ENCODE data around the gene OSTN.
"Not testable (repeated sequence)": the region's sequence is repeated elsewhere in the genome, so short reads cannot be mapped to it uniquely, and the experiment has no call there.

OSTN gene

GRCh38 chr3:191268737-191269136 lies 69.7 kb downstream of the OSTN start:
- no peak for DNase-seq

- DNase-seq, result no peak
Observed at GRCh38 chr3:191269289-191270085, 70.4 kb downstream of the OSTN start.

- not testable (repeated sequence) for DNase-seq
Observed at GRCh38 chr3:191275244-191275643, 76.2 kb downstream of the OSTN start.

GRCh38 chr3:191275751-191276150 lies 76.7 kb downstream of the OSTN start:
- no peak for DNase-seq

- DNase-seq, result no peak
Observed at GRCh38 chr3:191280111-191280510, 81.1 kb downstream of the OSTN start.

- no peak for DNase-seq
Observed at GRCh38 chr3:191280882-191281281, 81.8 kb downstream of the OSTN start.

- DNase-seq, result no peak
Observed at GRCh38 chr3:191282251-191283185, 83.5 kb downstream of the OSTN start.

GRCh38 chr3:191283400-191283799 lies 84.4 kb downstream of the OSTN start:
- no peak for DNase-seq

GRCh38 chr3:191290311-191291025 lies 91.4 kb downstream of the OSTN start:
- no peak for DNase-seq

- no peak for DNase-seq
Observed at GRCh38 chr3:191292243-191293015, 93.4 kb downstream of the OSTN start.

- no peak for DNase-seq
Observed at GRCh38 chr3:191294291-191294690, 95.2 kb downstream of the OSTN start.

GRCh38 chr3:191296041-191296541 lies 97.0 kb downstream of the OSTN start:
- no peak for DNase-seq

- no peak for DNase-seq
Observed at GRCh38 chr3:191298846-191299245, 99.8 kb downstream of the OSTN start.

- DNase-seq, result no peak
Observed at GRCh38 chr3:191300422-191300821, 101.4 kb downstream of the OSTN start.

GRCh38 chr3:191301017-191301416 lies 102.0 kb downstream of the OSTN start:
- no peak for DNase-seq

GRCh38 chr3:191301782-191302411 lies 102.9 kb downstream of the OSTN start:
- no peak for DNase-seq

GRCh38 chr3:191302451-191302850 lies 103.4 kb downstream of the OSTN start:
- DNase-seq, result no peak

- no peak for DNase-seq
Observed at GRCh38 chr3:191303596-191303995, 104.6 kb downstream of the OSTN start.

GRCh38 chr3:191306428-191306827 lies 107.4 kb downstream of the OSTN start:
- no peak for DNase-seq

- no peak for DNase-seq
Observed at GRCh38 chr3:191307341-191307740, 108.3 kb downstream of the OSTN start.

- no peak for DNase-seq
Observed at GRCh38 chr3:191313296-191313695, 114.3 kb downstream of the OSTN start.
